SJCRH30 (cell line): ENCODE measurements around the gene TBC1D25. TPM values are rescaled to one million over a fixed set of nuclear protein-coding genes. Genes with fewer than 3 reads are reported as not detected.

ENCODE experiments used
- DNase-seq, 2 experiments: peaks; one replicate each; pipeline ENCODE4 v3.0.0-alpha.2; 2015 to 2020
- H3K27ac ChIP-seq: fragments of 250-450 bp; sonication (Bioruptor Pico); 2 replicates; pipeline ENCODE4 v1.5.1; 2020; ENCODE audit warnings: mild to moderate bottlenecking, moderate library complexity
- H3K27me3 ChIP-seq: fragments of 250-450 bp; sonication (Bioruptor Pico); 2 replicates; pipeline ENCODE4 v1.5.1; 2020; ENCODE audit warnings: mild to moderate bottlenecking, moderate library complexity
- H3K36me3 ChIP-seq: fragments of 250-450 bp; sonication (Bioruptor Pico); 2 replicates; pipeline ENCODE4 v1.5.1; 2020; ENCODE audit warnings: mild to moderate bottlenecking, moderate library complexity
- H3K4me1 ChIP-seq: fragments of 250-450 bp; sonication (Bioruptor Pico); 2 replicates; pipeline ENCODE4 v1.5.1; 2020; ENCODE audit warnings: mild to moderate bottlenecking, moderate library complexity
- H3K4me3 ChIP-seq: fragments of 250-450 bp; sonication (Bioruptor Pico); 2 replicates; pipeline ENCODE4 v1.5.1; 2020; ENCODE audit warnings: mild to moderate bottlenecking, moderate library complexity
- H3K9me3 ChIP-seq: fragments of 250-450 bp; sonication (Bioruptor Pico); replicated peaks from 2 replicates; pipeline ENCODE4 v1.5.1; 2020; ENCODE audit warnings: mild to moderate bottlenecking, moderate library complexity
- total RNA-seq: library from RNA; depleted of rRNA; stranded (reverse); fragments of >200 nt; shearing (Covaris generic); gene quantifications from 2 replicates; pipeline ENCODE4 v1.2.3, GENCODE V29; 2014

Gene TBC1D25
- total RNA-seq, 1 experiment from 2014 or later, result 4.6 TPM

DNA sequence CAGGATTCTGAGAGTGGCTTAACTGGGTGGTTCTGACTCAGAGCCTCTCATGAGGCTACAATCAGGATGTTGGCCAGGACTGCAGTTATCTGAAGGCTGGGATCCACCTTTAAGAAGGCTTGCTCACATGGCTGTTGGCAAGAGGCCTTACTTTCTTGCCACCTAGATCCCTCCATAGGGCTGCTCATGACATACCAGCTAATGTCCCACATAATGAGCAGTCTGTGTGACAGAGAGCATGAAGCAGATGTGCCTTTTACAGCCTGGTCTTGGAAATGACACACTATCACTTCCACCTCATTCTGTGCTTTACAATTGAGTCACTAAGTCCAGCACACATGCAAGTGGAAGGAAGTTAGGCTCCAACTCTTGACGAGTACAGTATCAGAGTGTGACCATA is 30.4 kb downstream of the TBC1D25 start:
- no peak for DNase-seq
- Histone ChIP-seq H3K4me3 (no peak overlapping the region), H3K27me3 (no peaks in the 10 kb centered on the region), H3K27ac (no peak overlapping the region), H3K4me1 (no peaks in the 10 kb centered on the region), H3K9me3 (no peaks in the 10 kb centered on the region), H3K36me3 (peaks cover 6% of the 10 kb centered on the region)

DNA sequence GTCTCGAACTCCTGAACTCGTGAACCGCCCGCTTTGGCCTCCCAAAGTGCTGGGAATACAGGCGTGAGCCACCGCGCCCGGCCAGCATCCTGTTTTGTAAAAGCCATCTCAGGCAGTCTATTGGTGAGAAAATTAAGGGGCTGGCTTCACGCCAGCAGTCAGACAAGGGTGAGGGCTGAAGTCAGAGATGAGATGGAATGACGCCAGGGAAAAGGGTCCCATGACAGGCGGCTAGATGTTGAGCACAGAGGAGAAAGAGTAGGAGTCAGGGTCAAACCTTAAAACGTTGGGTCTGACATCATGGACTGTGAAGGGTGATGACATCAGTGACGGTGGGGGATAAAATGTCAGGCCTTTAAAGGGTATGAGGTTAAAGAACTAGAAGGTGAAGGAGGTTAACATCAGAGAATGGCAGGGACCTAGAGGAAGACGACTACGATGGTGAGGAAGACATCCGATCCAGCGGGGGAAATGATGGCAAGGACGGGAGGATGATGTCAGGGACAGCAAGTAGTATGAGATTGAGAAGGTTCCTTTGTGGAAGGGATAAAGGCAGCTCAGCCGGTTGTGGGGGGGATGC is 34.3 kb downstream of the TBC1D25 start:
- Histone ChIP-seq H3K36me3 (peaks cover 43% of the 10 kb centered on the region), H3K9me3 (no peaks in the 10 kb centered on the region), H3K27me3 (no peaks in the 10 kb centered on the region), H3K27ac (peak overlapping the region; percentile 100), H3K4me3 (peak overlapping the region; percentile 99), H3K4me1 (peaks cover 6% of the 10 kb centered on the region)
- DNase-seq, result peak; percentile 68 to 77

DNA sequence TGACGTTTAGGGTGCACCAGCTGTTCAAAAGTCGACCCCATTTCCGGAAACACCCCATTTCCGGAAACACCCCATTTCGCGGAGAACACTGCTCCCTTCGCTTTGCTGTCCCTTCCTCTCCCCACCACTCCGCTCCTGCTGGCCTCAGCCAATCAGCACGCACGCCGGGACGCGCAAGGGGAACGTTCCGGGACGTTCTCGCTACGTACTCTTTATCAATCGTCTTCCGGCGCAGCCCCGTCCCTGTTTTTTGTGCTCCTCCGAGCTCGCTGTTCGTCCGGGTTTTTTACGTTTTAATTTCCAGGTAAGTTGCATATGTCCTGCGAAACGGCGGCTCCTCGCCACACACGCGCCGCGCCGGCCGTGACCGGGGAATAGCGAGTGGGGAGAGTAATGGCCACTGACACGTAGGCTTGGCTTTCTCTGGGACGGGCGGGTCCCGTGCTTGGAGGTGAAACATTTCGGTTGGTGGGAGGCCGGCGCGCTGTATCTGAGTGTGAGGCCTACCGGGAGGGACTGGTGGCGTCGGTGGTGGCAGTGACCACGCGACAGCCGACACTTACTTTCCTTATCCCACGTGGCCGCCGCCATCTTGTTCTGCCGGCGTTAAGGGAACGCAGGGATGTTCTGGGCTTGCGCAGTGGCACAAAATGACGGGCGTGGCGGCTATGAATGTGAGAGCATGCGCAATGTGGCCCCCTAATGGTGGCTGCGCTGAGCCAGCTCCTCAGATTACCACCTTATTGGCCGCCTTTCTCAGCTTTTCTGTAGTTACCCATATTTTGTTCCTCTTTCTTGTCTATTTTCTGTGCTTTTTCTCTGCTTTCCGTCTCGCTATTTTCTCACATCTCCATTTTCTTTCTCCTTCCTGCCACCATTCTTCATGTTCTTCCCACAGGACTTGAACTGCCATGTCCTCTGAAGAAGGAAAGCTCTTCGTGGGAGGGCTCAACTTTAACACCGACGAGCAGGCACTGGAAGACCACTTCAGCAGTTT is 35.1 kb downstream of the TBC1D25 start, which contains the start of gene RBM3:
Gene RBM3, plus strand, starts transcription at position 215 of the 997 bp plus-strand sequence. Its CDS starts 697 bp downstream, at position 912.
- Histone ChIP-seq H3K4me3 (peak within 1 kb of the TSS; percentile 99), H3K4me1 (peaks cover 14% of the 10 kb centered on the region), H3K27ac (peak within 1 kb of the TSS; percentile 100), H3K9me3 (no peaks in the 10 kb centered on the region), H3K27me3 (no peaks in the 10 kb centered on the region), H3K36me3 (peaks cover 45% of the 10 kb centered on the region)
- peak; percentile 91 to 92 for DNase-seq

DNA sequence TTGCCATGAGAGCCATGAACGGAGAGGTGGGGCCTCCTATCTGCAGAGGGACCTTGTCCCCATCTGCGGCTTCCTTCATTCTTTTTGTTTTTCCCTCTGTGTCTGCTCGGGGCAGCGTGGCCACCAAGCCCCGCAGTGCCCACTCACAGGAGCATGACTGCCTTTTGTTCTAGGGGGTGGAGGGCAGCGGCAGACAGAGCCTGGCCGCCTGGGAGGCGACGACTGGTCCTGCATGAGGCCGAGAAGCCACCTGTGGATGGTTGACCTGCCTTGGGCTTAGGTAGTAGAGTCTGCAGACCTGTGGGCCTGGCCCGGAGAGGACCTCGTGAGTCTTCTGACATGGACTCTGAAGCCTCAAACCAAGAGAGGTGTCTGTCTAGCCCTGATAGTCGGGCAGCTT is 36.1 kb downstream of the TBC1D25 start:
- H3K27ac ChIP-seq, result no peak overlapping the region; the same call in 1 of the 2 replicates
- no peaks in the 10 kb centered on the region for H3K27me3 ChIP-seq
- no peaks in the 10 kb centered on the region for H3K9me3 ChIP-seq
- DNase-seq, result no peak
- peak overlapping the region; percentile 99 for H3K4me3 ChIP-seq
- peaks cover 49% of the 10 kb centered on the region for H3K36me3 ChIP-seq
- peaks cover 14% of the 10 kb centered on the region for H3K4me1 ChIP-seq

DNA sequence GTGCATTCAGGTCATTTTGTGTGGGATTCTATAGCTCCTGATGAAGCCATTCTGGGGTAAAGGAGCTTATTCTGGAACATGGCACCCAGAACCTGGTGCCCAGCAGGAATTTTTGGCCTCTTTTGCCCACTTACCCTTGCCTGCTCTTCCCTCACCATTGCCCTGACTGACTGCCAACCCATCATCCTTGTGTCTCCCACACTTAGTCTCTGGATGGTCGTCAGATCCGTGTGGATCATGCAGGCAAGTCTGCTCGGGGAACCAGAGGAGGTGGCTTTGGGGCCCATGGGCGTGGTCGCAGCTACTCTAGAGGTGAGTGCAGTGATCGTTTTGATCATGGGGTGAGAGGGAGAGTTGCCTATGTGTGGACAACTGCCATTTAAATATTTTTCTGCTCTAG is 36.6 kb downstream of the TBC1D25 start:
- Histone ChIP-seq H3K27ac (no peak overlapping the region), H3K4me1 (peaks cover 14% of the 10 kb centered on the region), H3K4me3 (peak overlapping the region; percentile 99), H3K36me3 (peaks cover 49% of the 10 kb centered on the region), H3K9me3 (no peaks in the 10 kb centered on the region), H3K27me3 (no peaks in the 10 kb centered on the region)
- DNase-seq, result no peak

DNA sequence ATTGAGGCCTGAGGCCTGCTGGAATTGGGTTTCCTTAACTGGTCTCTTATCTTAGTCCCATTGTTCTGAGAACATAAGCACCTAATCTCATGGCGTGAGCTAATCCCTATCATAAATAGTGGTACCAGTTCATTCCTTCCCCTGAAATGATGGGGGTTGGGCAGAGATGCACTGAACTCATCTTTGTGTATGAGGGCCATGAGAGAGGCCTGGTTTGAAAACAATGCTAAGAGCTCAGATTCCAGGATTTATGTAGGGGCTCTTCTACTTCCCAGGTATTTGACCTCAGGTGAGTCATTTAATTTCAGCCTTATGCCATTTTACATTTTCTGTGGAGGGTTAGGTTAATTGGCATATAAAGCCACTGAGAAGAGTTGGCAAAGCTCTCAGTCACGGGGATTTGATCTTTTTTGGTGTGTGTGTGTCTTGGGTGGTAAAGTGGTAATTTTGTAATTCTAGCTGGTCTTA is 39.2 kb downstream of the TBC1D25 start:
- Histone ChIP-seq H3K27ac (peak overlapping the region; percentile 65), H3K4me3 (no peak overlapping the region), H3K27me3 (no peaks in the 10 kb centered on the region), H3K36me3 (peaks cover 49% of the 10 kb centered on the region), H3K9me3 (no peaks in the 10 kb centered on the region), H3K4me1 (peaks cover 14% of the 10 kb centered on the region)
- DNase-seq, result peak; percentile 30 to 65

DNA sequence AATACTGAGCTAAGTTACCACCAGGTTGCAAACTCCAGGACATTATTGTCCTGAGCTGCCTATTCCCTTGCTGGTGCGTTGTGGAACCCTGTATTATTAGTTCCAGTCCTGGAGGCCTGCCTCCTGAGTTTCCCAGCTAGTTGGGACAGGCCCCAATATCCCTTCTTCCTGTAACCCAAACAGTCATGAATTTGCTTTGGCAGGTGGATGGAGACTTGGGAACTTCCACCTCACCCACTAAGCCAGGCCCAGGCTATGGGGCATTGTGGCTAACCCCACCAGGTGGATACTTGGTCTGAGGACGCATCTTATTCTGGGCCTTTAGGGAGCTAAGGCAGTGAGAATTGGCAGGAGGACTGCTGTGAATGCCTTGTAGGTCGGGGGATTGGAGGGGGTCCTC is 39.7 kb downstream of the TBC1D25 start:
- Histone ChIP-seq H3K27ac (peak overlapping the region; percentile 65), H3K36me3 (peaks cover 49% of the 10 kb centered on the region), H3K4me1 (peaks cover 14% of the 10 kb centered on the region), H3K4me3 (no peak overlapping the region), H3K9me3 (no peaks in the 10 kb centered on the region), H3K27me3 (no peaks in the 10 kb centered on the region)
- peak in 1 of 2 experiments; percentile 9 for DNase-seq

DNA sequence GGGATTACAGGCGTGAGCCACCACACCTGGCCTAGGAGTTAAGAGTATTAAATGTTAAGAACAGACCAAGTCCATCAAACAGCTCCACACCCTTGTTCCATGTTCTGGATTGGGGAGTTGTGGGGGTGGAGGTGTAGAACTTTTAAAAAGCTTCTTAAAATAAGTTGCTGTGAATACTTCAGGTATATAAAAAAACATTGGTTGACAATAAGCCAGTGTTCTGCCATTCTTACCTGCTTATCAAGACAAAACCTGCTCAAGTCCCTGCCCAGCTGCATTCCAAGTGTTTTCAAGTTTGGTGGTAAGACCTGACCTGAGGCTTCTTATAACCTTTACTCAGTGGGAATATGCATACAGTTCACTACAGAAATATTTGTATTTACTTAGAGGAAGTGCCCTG is 41.1 kb downstream of the TBC1D25 start:
- H3K9me3 ChIP-seq, result no peaks in the 10 kb centered on the region
- no peaks in the 10 kb centered on the region for H3K27me3 ChIP-seq
- no peak overlapping the region for H3K4me3 ChIP-seq
- H3K36me3 ChIP-seq, result peaks cover 36% of the 10 kb centered on the region
- peaks cover 14% of the 10 kb centered on the region for H3K4me1 ChIP-seq
- H3K27ac ChIP-seq, result no peak overlapping the region
- no peak for DNase-seq

DNA sequence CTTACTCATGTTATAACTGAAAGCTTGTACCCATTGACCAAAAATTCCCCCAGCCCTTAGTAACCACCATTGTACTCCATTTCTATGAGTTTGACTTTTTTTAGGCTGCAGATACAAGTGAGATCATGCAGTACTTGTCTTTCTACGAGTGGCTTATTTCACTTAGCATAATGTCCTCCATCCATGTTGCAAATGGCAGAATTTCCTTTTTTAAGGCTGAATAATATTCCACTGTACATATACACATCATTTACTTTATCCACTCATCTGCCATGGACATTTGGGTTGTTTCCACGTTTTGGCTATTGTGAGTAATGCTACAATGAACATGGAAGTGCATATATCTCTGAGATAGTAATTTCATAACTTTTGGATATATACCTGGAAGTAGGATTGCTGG is 45.2 kb downstream of the TBC1D25 start:
- H3K4me1 ChIP-seq, result no peaks in the 10 kb centered on the region
- no peak overlapping the region for H3K4me3 ChIP-seq
- H3K36me3 ChIP-seq, result peaks cover 3% of the 10 kb centered on the region; the same call in 1 of the 2 replicates
- no peaks in the 10 kb centered on the region for H3K27me3 ChIP-seq
- no peak for DNase-seq
- no peak overlapping the region for H3K27ac ChIP-seq
- no peaks in the 10 kb centered on the region for H3K9me3 ChIP-seq

DNA sequence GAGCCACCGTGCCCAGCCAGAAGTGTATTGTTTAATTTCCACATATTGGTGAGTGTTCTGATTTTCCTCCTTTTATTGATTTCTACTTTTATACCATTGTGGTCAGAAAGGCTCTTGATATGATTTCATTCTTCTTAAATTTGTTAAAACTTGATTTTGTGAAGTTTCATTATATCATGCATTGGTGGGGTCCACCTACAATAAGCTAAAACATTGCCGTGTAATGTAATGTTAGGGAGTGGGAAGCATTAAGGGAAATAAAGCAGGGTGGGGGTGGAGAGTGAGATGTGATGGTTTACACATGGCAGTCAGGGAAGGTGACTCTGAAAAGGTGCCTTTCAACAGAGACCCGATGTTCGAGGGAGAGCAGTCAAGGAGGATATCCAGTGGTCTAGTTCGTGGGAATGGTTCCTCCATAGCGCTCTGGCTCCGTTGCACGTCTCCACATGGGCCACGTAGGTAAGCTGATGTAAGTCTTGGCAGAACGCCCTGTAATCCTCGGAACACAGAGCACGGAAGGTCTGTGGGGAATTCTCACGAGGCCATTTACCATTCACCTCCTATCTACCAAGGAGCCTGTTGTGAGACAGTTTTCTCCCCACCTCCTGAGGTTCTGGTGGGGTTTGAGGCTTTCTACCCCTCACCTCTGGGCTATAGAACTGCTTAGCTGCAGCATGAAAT is 50.1 kb downstream of the TBC1D25 start:
- H3K27ac ChIP-seq, result no peak overlapping the region
- H3K4me3 ChIP-seq, result no peak overlapping the region
- no peaks in the 10 kb centered on the region for H3K9me3 ChIP-seq
- no peaks in the 10 kb centered on the region for H3K36me3 ChIP-seq
- DNase-seq, result peak in 1 of 2 experiments; percentile 18
- H3K27me3 ChIP-seq, result no peaks in the 10 kb centered on the region
- H3K4me1 ChIP-seq, result no peaks in the 10 kb centered on the region

DNA sequence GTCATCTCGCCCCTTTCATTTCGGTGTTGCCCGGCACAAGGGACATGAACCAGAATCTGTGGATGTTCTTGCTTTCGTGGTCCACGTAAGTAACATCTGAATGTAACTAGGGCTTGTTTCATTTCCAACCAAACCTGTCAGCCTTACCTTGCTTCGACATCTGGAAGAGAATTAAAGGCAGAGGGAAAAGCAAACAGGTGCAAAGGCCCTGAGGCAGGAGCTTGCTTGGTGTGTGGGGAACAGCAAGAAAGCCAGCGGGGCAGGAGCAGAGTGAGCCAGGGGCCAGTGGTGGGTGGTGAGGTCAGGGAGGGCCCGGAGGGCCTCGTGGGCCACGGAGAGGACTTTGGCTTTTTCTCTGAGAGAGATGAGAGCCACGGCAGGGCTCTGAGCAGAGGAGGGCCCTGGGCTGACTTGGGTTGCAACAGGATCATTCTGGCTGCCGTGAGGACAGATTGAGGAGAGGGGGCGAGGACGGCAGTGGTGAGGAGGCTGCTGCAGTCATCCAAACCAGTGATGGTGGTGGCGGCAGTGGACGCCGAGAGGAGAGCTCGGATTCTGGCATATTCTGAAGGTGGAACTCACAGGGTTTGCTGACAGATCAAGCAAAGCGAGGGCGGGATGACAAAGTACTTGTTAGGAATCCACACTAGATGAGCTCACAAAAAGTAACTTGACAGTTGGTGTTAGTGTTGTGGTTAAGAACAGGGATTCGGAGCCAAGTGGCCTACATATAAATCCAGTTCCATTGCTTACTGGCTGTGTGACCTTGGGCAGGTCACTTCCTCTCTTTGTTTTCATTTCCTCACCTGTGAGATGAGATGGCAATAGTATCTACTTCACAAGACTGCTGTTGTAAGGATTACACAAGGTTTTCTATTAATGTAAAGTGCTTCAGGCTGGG is 50.9 kb downstream of the TBC1D25 start:
- H3K9me3 ChIP-seq, result no peaks in the 10 kb centered on the region

DNA sequence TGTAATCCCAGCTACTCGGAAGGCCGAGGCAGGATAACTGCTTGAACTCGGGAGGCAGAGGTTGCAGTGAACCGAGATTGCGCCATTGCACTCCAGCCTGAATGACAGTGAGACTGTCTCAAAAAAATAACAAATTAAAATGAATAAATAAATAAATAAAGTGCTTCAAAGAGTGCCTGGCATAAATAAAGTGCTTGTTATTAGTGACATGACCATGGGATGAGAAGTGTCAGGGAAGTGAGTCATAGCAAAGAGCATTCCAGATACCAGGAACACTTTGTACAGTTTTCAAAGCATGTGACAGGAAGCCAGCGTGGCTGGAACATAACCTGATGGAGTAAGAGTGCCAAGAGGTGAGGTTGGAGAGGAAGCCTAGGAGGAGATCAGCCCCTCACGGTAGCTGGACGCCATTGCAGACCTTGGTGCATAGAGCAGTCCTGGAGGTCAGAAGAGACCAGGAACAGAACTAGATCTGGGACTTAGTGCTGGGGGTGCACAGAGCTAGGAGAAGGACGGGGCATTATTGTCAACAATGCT is 51.8 kb downstream of the TBC1D25 start:
- Histone ChIP-seq H3K27ac (no peak overlapping the region), H3K36me3 (no peaks in the 10 kb centered on the region), H3K4me1 (no peaks in the 10 kb centered on the region), H3K4me3 (no peak overlapping the region), H3K27me3 (no peaks in the 10 kb centered on the region), H3K9me3 (no peaks in the 10 kb centered on the region)
- DNase-seq, result no peak

More for the DNA sequence above, 50.9 kb downstream of the TBC1D25 start:
- H3K36me3 ChIP-seq, result no peaks in the 10 kb centered on the region
- no peak for DNase-seq
- H3K27me3 ChIP-seq, result no peaks in the 10 kb centered on the region
- no peak overlapping the region for H3K4me3 ChIP-seq
- no peak overlapping the region for H3K27ac ChIP-seq
- no peaks in the 10 kb centered on the region for H3K4me1 ChIP-seq

DNA sequence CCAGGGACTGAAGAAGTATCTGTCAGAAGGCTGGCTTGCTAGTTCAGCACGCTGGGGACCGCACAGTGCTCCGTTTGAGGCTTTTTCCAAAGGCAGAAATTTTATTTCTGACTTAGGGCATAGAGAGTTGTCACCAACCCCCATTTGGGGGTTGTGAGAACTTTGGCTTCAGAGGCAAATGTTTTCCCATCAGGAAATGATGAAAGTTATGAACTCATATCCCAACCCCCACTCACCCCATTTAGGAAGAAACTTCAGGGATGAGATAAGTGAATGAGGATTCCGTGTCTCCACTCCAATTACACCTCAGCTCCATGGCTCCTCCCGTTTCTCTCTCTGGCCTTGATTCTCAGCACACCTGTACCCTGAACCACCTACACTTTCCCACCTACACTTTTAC is 53.5 kb downstream of the TBC1D25 start:
- Histone ChIP-seq H3K27ac (no peak overlapping the region), H3K36me3 (no peaks in the 10 kb centered on the region), H3K4me1 (no peaks in the 10 kb centered on the region), H3K4me3 (no peak overlapping the region), H3K9me3 (no peaks in the 10 kb centered on the region), H3K27me3 (no peaks in the 10 kb centered on the region)
- no peak for DNase-seq

DNA sequence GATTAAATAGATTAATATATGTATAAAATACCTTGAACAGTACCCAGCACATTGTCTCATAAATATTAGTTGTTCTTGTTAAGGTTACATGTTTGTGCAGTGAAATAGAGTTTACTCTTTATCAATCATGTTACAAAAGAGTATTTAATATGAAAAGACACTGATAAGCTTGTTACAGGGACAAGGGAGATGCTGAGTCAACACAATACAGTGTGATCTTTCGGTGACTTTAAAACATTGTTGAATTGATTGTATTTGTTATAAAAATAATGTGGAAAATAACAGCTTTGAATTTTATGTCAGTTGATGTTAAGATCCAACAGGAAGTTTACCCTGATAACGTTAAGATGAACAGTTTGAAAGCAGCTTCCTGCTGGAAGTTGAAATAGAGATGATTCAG is 56.4 kb downstream of the TBC1D25 start:
- no peak for DNase-seq
- no peaks in the 10 kb centered on the region for H3K36me3 ChIP-seq
- no peaks in the 10 kb centered on the region for H3K9me3 ChIP-seq
- H3K4me1 ChIP-seq, result no peaks in the 10 kb centered on the region
- H3K27me3 ChIP-seq, result no peaks in the 10 kb centered on the region
- H3K4me3 ChIP-seq, result no peak overlapping the region
- no peak overlapping the region for H3K27ac ChIP-seq
